ENCODE data around the gene GPI. TPM values are rescaled to one million over a fixed set of nuclear protein-coding genes. Genes with fewer than 3 reads are reported as not detected.

GPI gene
- total RNA-seq, 1 experiment from 2014 or later = 263 TPM

DNA sequence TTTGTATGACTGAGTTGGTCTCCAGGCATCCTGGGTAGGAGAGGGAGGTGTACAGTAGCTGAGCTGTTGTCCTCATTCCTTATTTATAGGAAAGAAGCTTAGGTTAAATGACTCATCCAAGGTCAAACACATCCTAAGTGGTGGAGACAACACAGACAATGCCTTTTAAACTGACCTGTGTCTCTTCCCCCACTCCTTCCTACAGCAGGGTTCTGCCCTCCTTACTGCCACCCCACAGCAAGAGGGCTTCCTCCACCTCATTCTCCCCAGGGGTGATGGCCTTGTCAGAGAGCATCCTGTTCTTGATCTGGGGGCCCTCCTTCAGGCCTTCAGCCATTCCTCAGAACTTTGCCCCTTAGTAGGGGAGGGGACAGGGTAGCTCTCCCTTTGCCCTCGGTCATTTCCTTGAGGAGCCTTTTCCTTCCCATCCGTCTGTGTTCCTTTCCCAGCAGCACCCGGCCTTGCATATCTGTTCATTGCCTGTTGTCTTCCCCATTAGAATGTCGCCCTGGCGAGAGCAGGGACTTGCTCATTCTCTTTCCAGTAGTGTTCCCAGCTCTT is 48.2 kb upstream of the GPI start:
- intact Hi-C loops (cut with micrococcal nuclease) = no loop called here
- Histone ChIP-seq H3K4me2 (ENCODE audit: low read length) (no peak overlapping the region), H3K9me3 (ENCODE audit: low read length) (no peaks in the 10 kb centered on the region), H3K27me3 (ENCODE audit: low read length) (no peaks in the 10 kb centered on the region), H2AFZ (ENCODE audit: low read length) (no peak overlapping the region), H3F3A (ENCODE audit: low read length, unreplicated experiment) (no peaks in the 10 kb centered on the region), H4K20me1 (ENCODE audit: low read length) (no peaks in the 10 kb centered on the region), H3K4me1 (ENCODE audit: insufficient read depth, low read length) (peaks cover 16% of the 10 kb centered on the region; the same call in 1 of the 2 replicates), H3K36me3 (ENCODE audit: low read depth, low read length) (no peaks in the 10 kb centered on the region), H3K9ac (ENCODE audit: low read length) (no peak overlapping the region), H3K4me3 (ENCODE audit: low read length) (no peak overlapping the region), H3K27ac (ENCODE audit: low read length) (no peak overlapping the region), H3K9me2 (replicated peaks; ENCODE audit: low read length) (no peaks in the 10 kb centered on the region), H3K79me2 (ENCODE audit: low read length) (no peaks in the 10 kb centered on the region)
- no TSS peak for BruUV-seq (replicated peaks)
- ChIA-PET POLR2A (ENCODE audit: unreplicated experiment) (no interaction called here), CTCF (no interaction called here)
- TF ChIP-seq, protein P1, sequence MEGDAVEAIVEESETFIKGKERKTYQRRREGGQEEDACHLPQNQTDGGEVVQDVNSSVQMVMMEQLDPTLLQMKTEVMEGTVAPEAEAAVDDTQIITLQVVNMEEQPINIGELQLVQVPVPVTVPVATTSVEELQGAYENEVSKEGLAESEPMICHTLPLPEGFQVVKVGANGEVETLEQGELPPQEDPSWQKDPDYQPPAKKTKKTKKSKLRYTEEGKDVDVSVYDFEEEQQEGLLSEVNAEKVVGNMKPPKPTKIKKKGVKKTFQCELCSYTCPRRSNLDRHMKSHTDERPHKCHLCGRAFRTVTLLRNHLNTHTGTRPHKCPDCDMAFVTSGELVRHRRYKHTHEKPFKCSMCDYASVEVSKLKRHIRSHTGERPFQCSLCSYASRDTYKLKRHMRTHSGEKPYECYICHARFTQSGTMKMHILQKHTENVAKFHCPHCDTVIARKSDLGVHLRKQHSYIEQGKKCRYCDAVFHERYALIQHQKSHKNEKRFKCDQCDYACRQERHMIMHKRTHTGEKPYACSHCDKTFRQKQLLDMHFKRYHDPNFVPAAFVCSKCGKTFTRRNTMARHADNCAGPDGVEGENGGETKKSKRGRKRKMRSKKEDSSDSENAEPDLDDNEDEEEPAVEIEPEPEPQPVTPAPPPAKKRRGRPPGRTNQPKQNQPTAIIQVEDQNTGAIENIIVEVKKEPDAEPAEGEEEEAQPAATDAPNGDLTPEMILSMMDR (conservative IDR thresholded peaks at IDR 0.05; ENCODE audit: low read depth, low read length) = no peak
- TF ChIP-seq EZH2phosphoT487 (IDR thresholded peaks at IDR 0.05; ENCODE audit: borderline replicate concordance, low read length) (no peak), EZH2 (IDR thresholded peaks at IDR 0.05; ENCODE audit: low read length, unreplicated experiment) (no peak)
- DNase-seq (peak; percentile 17), ATAC-seq (peak; percentile 58; the same call in 1 of the 2 replicates)

DNA sequence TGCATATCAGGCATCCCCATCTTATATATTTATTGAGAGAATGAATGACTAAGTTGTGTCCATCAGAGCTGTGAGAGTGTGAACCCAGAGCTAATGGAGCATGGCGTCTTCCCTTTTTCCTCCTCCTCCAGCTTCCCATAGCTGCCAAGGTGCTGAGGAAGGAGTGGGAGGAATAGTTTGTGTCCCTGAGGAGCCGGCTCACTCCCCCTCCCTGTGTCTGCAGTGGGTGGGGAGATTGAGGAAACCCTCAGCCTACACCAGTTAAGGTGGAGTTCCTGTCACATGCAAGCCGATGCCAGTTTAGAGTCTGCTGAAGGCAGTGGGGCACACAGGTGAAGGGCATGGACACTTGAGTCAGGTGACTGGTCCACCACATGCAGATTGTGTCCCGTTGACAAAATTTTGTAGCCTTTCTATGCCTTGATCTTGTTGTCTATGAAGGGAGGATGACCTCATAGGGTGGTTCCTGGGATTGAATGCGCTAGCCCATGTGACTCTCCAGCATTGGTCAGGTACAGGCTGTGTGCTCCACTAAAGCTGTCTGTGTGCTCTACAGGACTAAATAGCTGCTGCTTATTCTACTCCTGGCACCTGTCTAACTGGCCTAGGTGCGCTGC is 47.6 kb upstream of the GPI start:
- Histone ChIP-seq H3K79me2 (ENCODE audit: low read length) (no peaks in the 10 kb centered on the region), H3K4me3 (ENCODE audit: low read length) (no peak overlapping the region), H3K9me3 (ENCODE audit: low read length) (no peaks in the 10 kb centered on the region), H3K9ac (ENCODE audit: low read length) (no peak overlapping the region), H3K9me2 (replicated peaks; ENCODE audit: low read length) (no peaks in the 10 kb centered on the region), H3K36me3 (ENCODE audit: low read depth, low read length) (no peaks in the 10 kb centered on the region), H3F3A (ENCODE audit: low read length, unreplicated experiment) (no peaks in the 10 kb centered on the region), H3K4me2 (ENCODE audit: low read length) (no peak overlapping the region), H3K27me3 (ENCODE audit: low read length) (no peaks in the 10 kb centered on the region), H4K20me1 (ENCODE audit: low read length) (no peaks in the 10 kb centered on the region), H3K4me1 (ENCODE audit: insufficient read depth, low read length) (peaks cover 16% of the 10 kb centered on the region; the same call in 1 of the 2 replicates), H3K27ac (ENCODE audit: low read length) (no peak overlapping the region), H2AFZ (ENCODE audit: low read length) (no peak overlapping the region)
- no peak for ATAC-seq
- POLR2A ChIA-PET (ENCODE audit: unreplicated experiment) = no interaction called here
- CTCF ChIA-PET = no interaction called here
- no peak for DNase-seq
- intact Hi-C loops (cut with micrococcal nuclease) = no loop called here
- TF ChIP-seq EZH2phosphoT487 (IDR thresholded peaks at IDR 0.05; ENCODE audit: borderline replicate concordance, low read length) (no peak), EZH2 (IDR thresholded peaks at IDR 0.05; ENCODE audit: low read length, unreplicated experiment) (no peak)
- TF ChIP-seq, protein P1 (conservative IDR thresholded peaks at IDR 0.05; ENCODE audit: low read depth, low read length) = no peak
- BruUV-seq (replicated peaks) = no TSS peak

DNA sequence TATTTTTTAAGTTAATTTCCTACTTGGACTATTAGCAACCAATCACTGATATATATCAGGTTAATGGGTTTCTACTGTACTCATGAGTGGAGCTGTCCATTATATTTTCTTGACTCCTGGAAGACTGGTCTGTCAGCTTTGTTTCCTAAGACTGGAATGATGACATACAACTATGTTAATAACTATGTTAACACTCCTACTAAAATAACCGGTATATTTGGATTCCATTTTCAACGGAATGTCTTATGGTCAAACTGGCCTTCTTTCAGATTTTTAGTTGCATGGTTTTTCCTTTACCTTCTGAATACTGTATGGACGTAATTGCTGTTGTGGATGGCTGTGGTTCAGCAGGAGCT is 45.8 kb upstream of the GPI start:
- ATAC-seq (no peak), DNase-seq (peak; percentile 39)
- BruUV-seq (replicated peaks) = no TSS peak
- intact Hi-C loops (cut with micrococcal nuclease) = no loop called here
- no peak overlapping the region for H3K4me3 ChIP-seq (ENCODE audit: low read length)
- no peaks in the 10 kb centered on the region for H3K9me3 ChIP-seq (ENCODE audit: low read length)
- no peaks in the 10 kb centered on the region for H3F3A ChIP-seq (ENCODE audit: low read length, unreplicated experiment)
- no peak overlapping the region for H2AFZ ChIP-seq (ENCODE audit: low read length)
- ChIA-PET POLR2A (ENCODE audit: unreplicated experiment) (no interaction called here), CTCF (interaction anchor here (0.5 kb wide), 1 partner anchor 16 kb away, joined by 4 read pairs; no protein-coding TSS in a partner anchor)
- H3K9ac ChIP-seq (ENCODE audit: low read length) = no peak overlapping the region
- H3K79me2 ChIP-seq (ENCODE audit: low read length) = no peaks in the 10 kb centered on the region
- no peak overlapping the region for H3K4me2 ChIP-seq (ENCODE audit: low read length)
- no peaks in the 10 kb centered on the region for H3K36me3 ChIP-seq (ENCODE audit: low read depth, low read length)
- TF ChIP-seq EZH2 (IDR thresholded peaks at IDR 0.05; ENCODE audit: low read length, unreplicated experiment) (no peak), EZH2phosphoT487 (IDR thresholded peaks at IDR 0.05; ENCODE audit: borderline replicate concordance, low read length) (no peak)
- TF ChIP-seq, protein P1 (conservative IDR thresholded peaks at IDR 0.05; ENCODE audit: low read depth, low read length) = no peak
- no peaks in the 10 kb centered on the region for H3K9me2 ChIP-seq (replicated peaks; ENCODE audit: low read length)
- no peak overlapping the region for H3K27ac ChIP-seq (ENCODE audit: low read length)
- H4K20me1 ChIP-seq (ENCODE audit: low read length) = no peaks in the 10 kb centered on the region
- H3K4me1 ChIP-seq (ENCODE audit: insufficient read depth, low read length) = peaks cover 16% of the 10 kb centered on the region; the same call in 1 of the 2 replicates
- H3K27me3 ChIP-seq (ENCODE audit: low read length) = no peaks in the 10 kb centered on the region

Measured in PC-3 (cell line).